ENCODE data around the gene KCNE2. TPM values are rescaled to one million over a fixed set of nuclear protein-coding genes. Genes with fewer than 3 reads are reported as not detected.

Gene KCNE2
- total and polyA plus RNA-seq, 2 of the 8 experiments (the other 6 are each of a cell fraction or from before 2014, with no cell fraction given): 0.09 to 0.37 TPM

DNA sequence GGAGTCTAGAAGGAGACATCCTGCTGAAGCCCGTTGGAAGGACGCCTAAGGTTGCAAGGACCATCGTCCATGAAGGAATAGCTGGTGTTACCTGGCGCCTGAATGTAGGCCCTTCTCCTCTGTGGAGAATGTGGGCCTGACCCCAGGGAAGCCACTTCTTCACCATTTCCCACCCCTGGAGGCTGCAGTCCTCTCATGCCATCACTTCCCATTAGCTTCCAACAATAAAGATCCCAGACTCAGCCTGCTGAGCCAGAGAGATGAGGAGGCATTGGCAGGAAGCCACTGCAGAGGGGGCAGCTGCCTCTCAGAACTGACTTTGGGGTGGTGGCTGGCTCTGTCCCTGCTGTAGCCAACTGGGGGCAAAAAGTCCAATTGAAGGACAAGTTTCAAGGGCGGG, 21.3 kb upstream of the KCNE2 start:
- Histone ChIP-seq H2BK12ac (ENCODE audit: low read depth, low read length) (no peak overlapping the region), H3K4me1 (replicated peaks in 1 of 4; ENCODE audit: control insufficient read depth in 3 of 4, insufficient read depth in 4 of 4, low read length in 3 of 4) (no peaks in the 10 kb centered on the region; a peak in 1 of 7 replicates), H3K36me3 (ENCODE audit: control insufficient read depth in 2 of 4, insufficient read depth in 4 of 4, low read length in 3 of 4) (no peaks in the 10 kb centered on the region), H3K79me2 (ENCODE audit: control insufficient read depth in 1 of 2, insufficient read depth in 2 of 2, low read length in 2 of 2) (no peaks in the 10 kb centered on the region), H2BK5ac (ENCODE audit: low read depth, low read length) (no peak overlapping the region), H3K79me1 (ENCODE audit: low read depth, low read length) (no peaks in the 10 kb centered on the region), H3K56ac (replicated peaks; ENCODE audit: insufficient read length, low read depth, low read length) (no peak overlapping the region), H2AFZ (ENCODE audit: low read length) (no peak overlapping the region), H2BK120ac (replicated peaks; ENCODE audit: low read depth, low read length) (no peak overlapping the region), H3K9ac (replicated peaks in 1 of 4; ENCODE audit: extremely low read depth in 1 of 4, low read depth in 3 of 4, low read length in 3 of 4) (no peak overlapping the region), H3K4me2 (ENCODE audit: insufficient read depth in 1 of 2, low read depth in 2 of 2, low read length in 2 of 2) (no peak overlapping the region), H4K91ac (replicated peaks; ENCODE audit: insufficient read length, low read length) (no peak overlapping the region), H3K4me3 (ENCODE audit: extremely low read depth in 1 of 4, insufficient read depth in 2 of 4, low read depth in 3 of 4, low read length in 4 of 4) (no peak overlapping the region), H3K27ac (ENCODE audit: low read depth, low read length) (no peak overlapping the region), H3K23ac (ENCODE audit: insufficient read length) (no peak overlapping the region), H3K4ac (replicated peaks; ENCODE audit: insufficient read length, low read depth, low read length) (no peak overlapping the region), H2BK15ac (ENCODE audit: low read length) (no peak overlapping the region), H4K20me1 (replicated peaks in 1 of 2; ENCODE audit: control insufficient read depth in 1 of 2, insufficient read depth in 2 of 2, low read length in 2 of 2) (no peaks in the 10 kb centered on the region), H3K23me2 (ENCODE audit: low read depth, low read length) (no peaks in the 10 kb centered on the region; the same call in 1 of the 2 replicates), H2AK5ac (ENCODE audit: low read depth, low read length) (no peak overlapping the region), H3K9me3 (ENCODE audit: insufficient read depth in 2 of 2, low read depth in 1 of 2, low read length in 1 of 2) (no peaks in the 10 kb centered on the region), H3K18ac (ENCODE audit: extremely low read depth, low read length) (no peak overlapping the region), H3K27me3 (replicated peaks in 1 of 4; ENCODE audit: control insufficient read depth in 3 of 4, extremely low read depth in 1 of 4, insufficient read depth in 3 of 4, low read length in 3 of 4) (no peaks in the 10 kb centered on the region), H2BK20ac (ENCODE audit: low read length) (no peak overlapping the region), H4K8ac (ENCODE audit: extremely low read depth, insufficient read depth, low read length) (no peak overlapping the region), H4K5ac (ENCODE audit: insufficient read length, low read depth, low read length) (no peak overlapping the region), H3K14ac (ENCODE audit: insufficient read length) (no peak overlapping the region)
- WGBS, 2 experiments (ENCODE audit: extremely low coverage in 1 of 2, insufficient coverage in 1 of 2, insufficient read length in 1 of 2, insufficient replicate concordance in 2 of 2, low coverage in 1 of 2, low lambda C conversion rate in 2 of 2, missing lambda C conversion rate in 1 of 2): 94% methylated on average over 5 of the region's 5 CpGs; no CpG with 5 or more reads in 1 of the 2 experiments
- DNase-seq (ENCODE audit: low read depth in 1 of 2, low spot score in 2 of 2) (no peak), FAIRE-seq (no peak)
- TF ChIP-seq JUN (IDR thresholded peaks at IDR 0.05; ENCODE audit: low read depth, low read length): no peak
- TF ChIP-seq BRCA1 (IDR thresholded peaks at IDR 0.05; ENCODE audit: low read depth, low read length): no peak
- no peak for TF ChIP-seq CBX5 (IDR thresholded peaks at IDR 0.05; ENCODE audit: low read depth, low read length)
- TF ChIP-seq PHF8 (conservative IDR thresholded peaks at IDR 0.05; ENCODE audit: low read depth, low read length): no peak
- no peak for TF ChIP-seq RNF2 (IDR thresholded peaks at IDR 0.05; ENCODE audit: borderline replicate concordance, low read depth, low read length, missing control alignments, poor library complexity, severe bottlenecking)
- TF ChIP-seq, protein P1, sequence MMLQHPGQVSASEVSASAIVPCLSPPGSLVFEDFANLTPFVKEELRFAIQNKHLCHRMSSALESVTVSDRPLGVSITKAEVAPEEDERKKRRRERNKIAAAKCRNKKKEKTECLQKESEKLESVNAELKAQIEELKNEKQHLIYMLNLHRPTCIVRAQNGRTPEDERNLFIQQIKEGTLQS (IDR thresholded peaks at IDR 0.05; ENCODE audit: insufficient read depth, low read depth, low read length): no peak
- no peak for TF ChIP-seq KDM1A (IDR thresholded peaks at IDR 0.05; ENCODE audit: borderline replicate concordance, low read length)
- TF ChIP-seq CBX8 (IDR thresholded peaks at IDR 0.05; ENCODE audit: borderline replicate concordance, low read depth, low read length): no peak
- TF ChIP-seq YY1 (IDR thresholded peaks at IDR 0.05; ENCODE audit: low read depth, low read length): no peak
- no peak for TF ChIP-seq HDAC6 (IDR thresholded peaks at IDR 0.05; ENCODE audit: low read depth, low read length)
- TF ChIP-seq TEAD4 (IDR thresholded peaks at IDR 0.05; ENCODE audit: low read depth, low read length): no peak
- no peak for TF ChIP-seq CHD2 (IDR thresholded peaks at IDR 0.05; ENCODE audit: low read length)
- TF ChIP-seq CEBPB (IDR thresholded peaks at IDR 0.05; ENCODE audit: low read depth, low read length): no peak
- TF ChIP-seq SIRT6 (IDR thresholded peaks at IDR 0.05; ENCODE audit: low read length): no peak
- CTCF ChIA-PET (ENCODE audit: partially characterized antibody): interaction anchor here (1.0 kb wide), 3 partner anchors 12 to 269 kb away, joined by 3 to 4 read pairs (median 3); partner anchors contain the start of genes MRPS6 and SLC5A3
- POLR2A ChIA-PET (ENCODE audit: partially characterized antibody): interaction anchor here (1.1 kb wide), 1 partner anchor 25 kb away, joined by 3 read pairs; no protein-coding TSS in a partner anchor

All from H1 (cell line).